Colon (tissue), 2 donors: Measurements from ENCODE around the gene YTHDF1.

Source experiments
- FAIRE-seq: peaks from 2 replicates; lab custom pipeline; 2012; peaks lifted over from hg19 to GRCh38; lab: Jason Lieb, UNC
- donor health status: control.
- donor health status: control.

Gene YTHDF1

DNA sequence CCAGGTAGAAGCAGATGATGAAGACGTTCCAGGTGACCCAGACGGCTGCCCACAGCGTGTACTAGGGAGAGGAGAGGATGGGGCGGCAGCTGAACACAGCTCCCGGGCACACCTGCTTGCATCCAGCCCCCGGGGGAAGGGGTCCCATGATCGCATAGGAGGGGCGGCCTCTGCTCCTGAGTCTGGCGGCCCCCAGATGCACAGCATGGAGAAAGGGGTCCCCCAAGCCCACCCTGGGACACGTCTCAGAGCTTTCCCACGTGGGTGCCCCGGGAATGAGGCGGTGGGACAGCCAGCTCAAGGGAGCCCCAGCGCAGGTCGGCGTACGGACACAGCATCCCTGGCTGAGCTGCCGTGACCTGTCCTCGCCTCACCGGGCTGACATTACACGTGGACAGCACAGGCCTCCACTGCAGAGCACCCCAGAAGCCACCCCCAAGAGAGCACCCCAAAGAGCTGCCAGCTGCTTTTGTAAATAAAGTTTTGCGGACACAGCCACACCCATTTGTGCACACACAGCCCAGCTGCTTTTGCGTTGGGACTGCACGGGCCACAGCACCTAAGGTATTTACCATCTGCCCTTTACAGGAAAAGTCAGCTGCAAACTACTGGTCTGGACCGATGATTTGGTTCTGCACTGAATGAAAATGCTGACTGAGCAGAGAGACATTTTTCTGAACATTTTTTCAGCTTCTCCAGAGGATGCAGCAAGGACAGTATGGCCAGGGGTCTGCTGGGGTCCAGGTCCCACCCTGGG lies 33.1 kb upstream of the YTHDF1 start:
- no peak for FAIRE-seq

DNA sequence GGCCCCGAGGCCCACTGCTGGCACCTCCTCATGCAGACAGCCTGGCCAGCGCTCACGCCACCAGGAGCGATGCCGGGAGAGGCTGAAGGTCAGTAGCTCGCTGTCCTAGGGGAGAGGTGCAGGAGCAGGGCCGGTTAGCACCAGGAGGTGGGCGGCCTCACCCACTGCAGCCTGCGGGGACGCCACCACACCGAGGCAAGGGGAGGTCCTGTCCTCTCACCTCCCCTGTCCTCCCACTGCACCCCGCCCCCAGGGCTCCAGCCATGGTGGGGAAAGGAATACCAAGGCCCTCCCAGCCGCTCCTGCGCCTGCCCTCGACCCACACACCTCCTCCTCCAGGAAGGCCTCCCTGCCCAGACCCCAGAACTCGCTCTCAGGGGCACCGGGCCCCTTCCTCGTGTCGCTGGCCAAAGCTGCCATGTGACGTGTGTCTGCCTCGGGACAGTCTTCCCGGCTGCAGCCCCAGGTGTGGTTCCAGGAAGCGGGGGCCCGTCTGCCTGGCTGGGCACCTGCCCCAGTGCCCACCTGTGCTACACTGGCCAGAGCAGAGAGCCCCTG lies 31.8 kb upstream of the YTHDF1 start:
- no peak for FAIRE-seq

DNA sequence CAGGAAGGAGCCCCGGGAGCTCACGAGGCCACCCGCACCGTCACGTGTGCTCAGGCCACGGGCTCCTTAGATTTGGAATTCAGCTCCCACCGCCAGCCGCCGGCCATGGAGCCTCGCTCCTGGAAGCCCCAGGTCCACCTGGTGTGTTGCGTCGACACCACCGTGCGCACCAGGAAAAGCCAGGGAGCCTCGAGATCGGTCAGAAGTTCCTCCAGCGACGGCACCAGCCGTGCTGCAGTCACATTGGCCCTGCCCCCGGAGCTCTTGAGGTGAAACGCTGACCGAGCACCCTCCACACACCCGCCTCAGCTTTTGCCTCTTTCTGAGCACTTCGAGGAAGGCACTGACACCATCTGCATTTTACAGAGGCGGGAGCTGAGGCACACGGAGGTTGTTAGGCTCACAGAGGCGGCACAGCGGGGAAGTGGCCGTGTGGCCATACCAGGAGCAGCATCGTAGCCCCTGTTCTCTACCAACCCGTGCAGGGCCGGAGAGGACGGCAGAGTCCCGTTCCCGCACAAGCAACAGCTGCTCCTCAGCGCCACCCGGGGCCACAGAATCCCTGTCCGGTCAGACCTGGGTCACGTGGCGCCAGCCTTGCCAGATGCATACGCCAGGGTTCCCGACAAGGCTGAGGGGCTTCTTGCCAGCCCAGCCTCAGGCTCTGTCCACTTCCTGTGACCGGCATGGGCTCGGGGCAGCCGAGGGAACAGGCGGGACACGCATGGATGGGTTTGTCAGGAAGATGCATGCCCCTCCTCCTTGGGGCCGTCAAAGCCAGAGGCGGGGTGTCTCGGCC lies 30.8 kb upstream of the YTHDF1 start:
- no peak for FAIRE-seq

DNA sequence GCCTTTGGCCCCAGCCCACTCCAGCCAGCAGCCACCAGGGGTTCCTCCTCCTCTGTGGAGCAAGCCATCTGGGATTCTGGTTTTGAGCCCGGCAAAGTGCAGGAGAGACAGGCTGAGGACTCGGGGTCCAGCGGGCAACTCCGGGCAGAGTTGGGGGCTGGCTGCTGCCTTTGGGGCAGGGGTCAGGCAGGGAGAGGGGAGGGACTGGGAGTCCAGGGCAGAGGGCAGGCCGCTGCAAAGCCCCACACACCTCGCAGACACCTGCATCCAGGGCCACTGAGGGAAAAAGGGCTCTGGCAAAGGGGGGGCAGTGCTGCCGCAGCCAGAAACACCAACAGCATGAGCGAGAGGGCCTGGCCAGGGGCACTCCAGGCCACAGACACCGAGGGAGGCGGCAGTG lies 28.5 kb upstream of the YTHDF1 start:
- FAIRE-seq: no peak

DNA sequence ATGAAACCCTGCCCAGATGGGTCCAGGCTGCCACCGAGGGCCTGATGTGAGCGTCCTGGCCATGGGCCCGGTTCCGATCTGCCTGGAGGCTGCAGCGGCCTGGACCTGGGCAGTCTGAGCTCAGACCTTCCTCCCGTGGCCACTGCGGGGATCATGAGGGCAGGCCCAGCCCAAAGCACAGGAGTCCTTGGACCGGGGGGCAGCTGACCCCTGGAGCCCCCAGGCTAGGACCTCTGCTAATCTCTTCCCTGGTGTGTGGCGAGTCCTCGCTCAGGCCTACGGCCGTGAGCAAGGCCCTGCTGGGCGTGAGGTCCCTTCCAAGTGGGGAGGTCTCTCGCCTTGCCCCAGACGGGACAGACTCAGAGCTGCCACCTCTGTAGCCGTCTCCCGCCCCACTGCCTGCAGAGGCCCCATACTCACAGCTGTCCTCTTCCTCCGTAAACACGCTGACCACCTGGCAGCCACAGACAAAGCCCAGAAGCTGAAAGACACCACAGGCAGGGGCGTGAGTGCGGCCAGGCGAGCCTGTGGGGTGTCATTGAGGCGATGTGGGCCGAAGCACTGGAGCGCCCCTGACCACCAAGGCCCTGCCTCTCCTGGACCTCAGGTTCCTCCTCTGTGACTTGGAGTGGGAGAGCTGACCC lies 27.8 kb upstream of the YTHDF1 start:
- no peak for FAIRE-seq

DNA sequence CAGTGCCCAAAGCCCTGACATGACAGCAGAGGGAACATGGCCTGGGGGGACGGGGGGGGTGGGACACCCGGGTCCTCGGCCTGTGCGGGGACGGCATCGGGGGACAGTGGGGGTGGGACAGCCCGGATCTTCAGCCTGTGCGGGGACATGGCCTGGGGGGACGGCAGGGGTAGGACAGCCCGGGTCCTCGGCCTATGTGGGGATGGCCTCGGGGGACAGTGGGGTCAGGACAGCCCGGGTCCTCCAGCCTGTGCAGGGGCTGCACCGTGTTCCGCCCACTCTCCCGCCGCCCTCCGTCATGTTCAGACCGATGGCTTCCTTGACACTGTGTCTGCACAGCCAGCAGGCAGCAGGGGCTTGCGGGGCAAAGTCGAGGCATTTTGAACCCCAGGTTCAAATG lies 26.8 kb upstream of the YTHDF1 start:
- no peak for FAIRE-seq

DNA sequence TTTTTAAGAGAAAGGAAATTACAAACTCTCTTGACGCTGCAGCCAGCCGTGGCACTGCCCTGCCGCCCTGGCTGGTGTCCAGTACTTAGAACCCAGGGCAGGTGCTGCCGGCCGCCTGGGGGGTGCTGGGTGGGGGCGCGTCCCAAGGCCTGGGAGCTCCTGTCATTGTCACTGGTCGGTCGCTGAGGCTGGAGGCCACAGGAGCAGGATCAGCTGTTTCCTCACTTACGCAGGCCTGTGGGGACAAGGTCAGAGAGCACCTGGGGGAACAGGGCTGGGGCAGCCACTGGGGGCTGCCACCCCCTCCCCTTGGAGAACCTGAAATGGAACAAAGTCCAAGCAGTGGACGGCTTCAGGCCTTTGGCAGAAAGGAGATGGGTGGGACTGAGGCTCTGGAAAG lies 25.3 kb upstream of the YTHDF1 start:
- no peak for FAIRE-seq

DNA sequence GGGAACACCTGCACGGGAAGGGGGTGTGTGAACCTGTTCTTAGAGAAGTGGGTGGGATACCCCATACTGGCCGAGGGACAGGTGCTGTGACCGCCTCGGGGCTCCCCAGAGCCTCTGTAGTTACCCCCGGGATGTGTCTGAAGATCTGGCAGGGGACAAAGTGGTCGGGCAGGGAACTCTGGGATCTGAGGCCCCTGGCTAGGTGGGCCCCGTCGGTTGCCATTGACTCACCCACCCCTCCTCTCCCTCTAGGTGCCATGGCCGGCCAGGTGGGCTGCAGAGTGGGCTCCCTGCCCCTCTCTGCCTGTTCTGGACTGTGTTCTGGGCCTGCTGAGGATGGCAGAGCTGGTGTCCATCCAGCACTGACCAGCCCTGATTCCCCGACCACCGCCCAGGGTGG lies 24.1 kb upstream of the YTHDF1 start:
- FAIRE-seq: no peak

DNA sequence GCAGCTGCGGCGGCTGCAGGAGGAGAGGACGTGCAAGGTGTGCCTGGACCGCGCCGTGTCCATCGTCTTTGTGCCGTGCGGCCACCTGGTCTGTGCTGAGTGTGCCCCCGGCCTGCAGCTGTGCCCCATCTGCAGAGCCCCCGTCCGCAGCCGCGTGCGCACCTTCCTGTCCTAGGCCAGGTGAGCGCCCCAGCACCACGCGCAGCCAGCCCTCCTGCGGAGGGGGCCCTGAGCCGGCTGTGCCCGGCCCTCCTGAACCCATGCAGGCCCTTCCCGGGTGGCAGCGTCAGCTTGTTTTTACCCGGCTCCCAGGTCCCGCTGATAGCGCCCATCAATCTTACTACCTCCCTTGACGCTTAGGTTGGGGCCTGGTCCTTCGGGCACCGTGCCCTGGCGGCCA lies 23.5 kb upstream of the YTHDF1 start:
- FAIRE-seq: no peak

DNA sequence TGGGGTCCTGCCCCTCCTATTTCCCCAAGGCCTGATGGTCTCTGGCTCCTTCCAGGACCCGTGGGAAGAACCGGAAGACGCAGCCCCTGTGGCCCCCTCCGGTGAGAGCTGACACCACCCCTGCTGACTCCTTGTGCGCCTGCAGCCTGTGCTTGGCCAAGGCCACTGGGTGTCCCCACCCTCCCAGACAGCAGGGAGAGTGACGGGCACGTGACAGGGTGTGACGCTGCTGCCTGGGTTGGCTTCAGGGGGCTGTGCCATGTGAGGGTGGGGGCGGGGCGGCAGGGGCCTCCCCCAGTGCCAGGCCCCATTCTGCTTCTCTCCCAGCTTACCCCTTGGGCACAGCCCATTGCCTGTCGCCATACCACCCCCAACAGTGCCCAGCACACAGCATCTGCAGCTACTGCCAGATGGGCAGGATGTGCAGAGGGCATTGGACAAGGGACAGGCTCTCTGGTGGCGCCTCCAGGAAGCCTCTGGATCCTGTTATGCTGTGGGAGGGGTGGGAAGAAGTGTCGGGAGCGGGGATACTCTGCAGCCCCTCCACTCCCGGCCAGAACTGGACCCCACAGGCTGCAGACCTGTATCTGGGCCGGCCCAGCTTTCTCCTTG lies 22.7 kb upstream of the YTHDF1 start:
- no peak for FAIRE-seq

DNA sequence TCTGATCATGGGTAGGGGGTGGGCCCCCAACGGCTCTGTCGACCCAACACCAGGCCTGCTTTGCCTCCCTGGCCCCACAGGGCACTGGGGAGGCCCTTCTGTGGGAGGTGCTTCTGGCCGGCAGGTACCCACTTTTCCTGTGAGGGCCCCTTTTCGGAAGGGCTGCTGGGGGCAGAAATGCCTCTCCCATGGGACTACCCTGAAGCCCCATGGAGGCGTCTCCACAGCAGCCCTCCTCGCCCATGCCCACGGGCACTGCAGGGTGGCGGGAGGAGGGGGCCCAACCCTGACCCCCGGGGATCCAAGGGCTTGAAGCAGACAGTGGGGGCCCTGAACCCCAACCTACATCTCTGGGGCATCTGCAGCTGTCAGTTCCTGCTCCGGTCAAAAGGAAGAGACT lies 22.1 kb upstream of the YTHDF1 start:
- no peak for FAIRE-seq

DNA sequence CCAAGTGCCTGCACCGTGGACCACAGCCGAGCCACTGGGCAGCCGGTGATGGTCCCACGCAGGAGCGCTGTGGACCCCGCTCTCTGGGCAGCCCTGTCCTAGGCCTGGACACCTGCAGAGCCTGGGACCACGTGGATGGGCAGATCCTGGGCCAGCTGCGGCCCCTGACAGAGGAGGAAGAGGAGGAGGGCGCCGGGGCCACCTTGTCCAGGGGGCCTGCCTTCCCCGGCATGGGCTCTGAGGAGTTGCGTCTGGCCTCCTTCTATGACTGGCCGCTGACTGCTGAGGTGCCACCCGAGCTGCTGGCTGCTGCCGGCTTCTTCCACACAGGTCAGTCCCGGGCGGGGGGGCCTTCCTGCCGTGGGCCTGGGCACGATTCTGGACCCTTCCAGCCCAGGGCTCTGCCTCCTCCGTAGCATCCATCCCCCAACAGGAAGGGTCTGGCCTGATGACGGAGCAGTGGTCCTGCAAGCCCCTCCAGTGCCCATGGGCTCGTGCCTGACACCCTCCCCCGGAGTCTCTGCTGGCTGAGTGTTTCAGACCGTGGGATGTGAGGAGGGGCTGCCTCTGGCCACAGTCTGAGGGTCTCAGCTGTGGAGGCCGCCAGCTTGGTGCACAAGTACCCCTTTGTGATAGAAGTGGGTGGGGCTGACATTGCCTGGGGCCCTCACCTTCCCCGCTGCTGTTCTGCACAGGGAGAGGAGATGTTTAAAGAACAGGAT lies 20.3 kb upstream of the YTHDF1 start:
- FAIRE-seq: no peak

DNA sequence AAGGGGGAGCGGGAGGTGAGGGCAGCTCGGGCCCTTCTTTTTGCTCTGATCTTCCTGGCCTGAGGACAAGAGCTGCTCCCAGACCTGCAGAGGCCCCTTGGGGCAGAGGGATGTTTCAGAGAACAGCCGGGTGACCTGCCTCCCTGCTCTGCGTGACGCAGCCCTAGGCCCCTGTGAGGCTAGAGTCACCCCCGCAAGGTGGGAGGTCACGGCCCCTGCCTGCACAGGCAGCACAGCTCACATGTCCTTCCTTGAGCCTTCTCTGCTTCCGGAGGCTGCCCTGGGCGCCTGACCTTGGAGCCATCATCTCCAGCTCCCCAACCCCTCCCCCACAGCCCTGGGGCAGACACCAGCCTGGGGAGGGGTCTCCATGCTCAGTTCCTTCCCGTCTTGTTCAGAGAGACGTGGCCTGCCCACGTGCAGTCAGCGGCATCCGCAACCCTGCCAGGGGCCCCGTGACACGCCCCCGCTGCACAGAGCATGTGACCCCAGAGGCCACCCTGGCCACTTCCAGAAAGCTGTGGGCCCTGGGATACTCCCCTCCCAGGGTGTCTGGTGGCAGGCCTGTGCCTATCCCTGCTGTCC lies 19.6 kb upstream of the YTHDF1 start, which contains the start of gene BIRC7:
Gene BIRC7, plus strand, starts transcription at position 507 of the 585 bp plus-strand sequence. CDS start 192 bp downstream, outside the sequence.
- no peak for FAIRE-seq

DNA sequence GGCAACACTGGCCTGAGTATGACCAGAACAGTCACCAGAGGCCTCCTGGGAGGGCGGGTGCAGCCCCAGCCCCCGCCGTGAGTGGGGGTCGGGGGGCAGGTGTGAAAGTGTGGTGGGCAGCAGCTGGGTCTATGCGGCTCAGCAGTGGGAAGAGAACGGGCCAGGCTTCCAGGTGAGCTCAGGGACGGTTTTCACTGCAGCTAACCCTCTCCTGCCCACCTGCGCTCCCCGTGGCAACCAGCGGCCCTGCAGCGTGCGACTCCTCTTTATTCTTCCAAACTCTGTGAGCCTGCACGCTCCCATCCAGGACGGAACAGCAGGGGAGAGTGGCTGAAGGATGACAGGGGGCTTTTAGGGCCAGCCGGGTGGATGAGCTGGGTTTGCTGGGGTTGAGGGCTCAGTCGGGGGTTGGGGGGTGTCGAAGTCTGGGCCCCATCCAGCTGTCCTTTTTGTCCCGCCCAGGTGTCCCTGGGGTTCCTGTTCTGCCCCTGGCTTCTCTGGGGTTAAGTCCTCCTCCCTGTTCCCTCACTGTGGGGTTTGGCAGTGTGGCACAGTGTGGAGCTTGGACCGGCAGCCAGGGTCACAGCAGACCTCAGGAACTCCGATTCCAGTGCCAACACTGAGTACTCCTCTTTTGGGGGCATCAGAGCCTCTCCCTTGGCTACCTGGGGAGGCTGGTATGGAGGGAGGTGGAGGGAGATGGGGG lies 18.9 kb upstream of the YTHDF1 start:
- no peak for FAIRE-seq

DNA sequence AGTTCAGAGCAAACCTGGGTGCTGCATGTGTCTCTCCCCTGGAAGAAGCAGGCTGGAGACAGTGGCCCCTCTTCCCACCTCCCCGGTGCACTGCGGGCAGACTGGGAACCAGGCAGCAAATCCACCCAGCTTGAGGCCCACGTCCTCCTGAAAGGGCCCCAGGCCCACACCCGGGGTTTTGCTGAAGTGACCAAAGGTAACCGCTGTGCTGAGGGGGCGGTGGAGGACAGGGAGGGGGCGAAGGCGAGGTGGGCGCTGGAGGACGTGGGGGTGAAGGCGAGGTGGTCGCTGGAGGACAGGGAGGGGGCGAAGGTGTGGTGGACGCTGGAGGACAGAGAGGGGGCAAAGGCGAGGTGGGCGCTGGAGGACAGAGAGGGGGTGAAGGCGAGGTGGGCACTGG lies 18.0 kb upstream of the YTHDF1 start:
- FAIRE-seq: no peak

DNA sequence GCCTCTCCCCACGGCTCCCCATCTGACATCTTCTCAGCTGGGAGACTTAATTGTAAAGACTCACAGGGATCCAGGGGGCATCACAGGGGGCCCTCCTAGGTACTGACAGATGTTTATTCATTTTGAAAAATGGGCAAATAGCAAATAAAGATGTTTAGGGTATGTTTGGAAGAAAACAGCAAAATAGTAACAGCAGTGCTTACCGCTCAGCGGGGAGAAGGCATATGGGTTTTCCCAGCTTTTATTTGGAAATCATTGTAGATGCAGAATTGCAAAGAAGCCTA lies 17.1 kb upstream of the YTHDF1 start:
- FAIRE-seq: no peak

DNA sequence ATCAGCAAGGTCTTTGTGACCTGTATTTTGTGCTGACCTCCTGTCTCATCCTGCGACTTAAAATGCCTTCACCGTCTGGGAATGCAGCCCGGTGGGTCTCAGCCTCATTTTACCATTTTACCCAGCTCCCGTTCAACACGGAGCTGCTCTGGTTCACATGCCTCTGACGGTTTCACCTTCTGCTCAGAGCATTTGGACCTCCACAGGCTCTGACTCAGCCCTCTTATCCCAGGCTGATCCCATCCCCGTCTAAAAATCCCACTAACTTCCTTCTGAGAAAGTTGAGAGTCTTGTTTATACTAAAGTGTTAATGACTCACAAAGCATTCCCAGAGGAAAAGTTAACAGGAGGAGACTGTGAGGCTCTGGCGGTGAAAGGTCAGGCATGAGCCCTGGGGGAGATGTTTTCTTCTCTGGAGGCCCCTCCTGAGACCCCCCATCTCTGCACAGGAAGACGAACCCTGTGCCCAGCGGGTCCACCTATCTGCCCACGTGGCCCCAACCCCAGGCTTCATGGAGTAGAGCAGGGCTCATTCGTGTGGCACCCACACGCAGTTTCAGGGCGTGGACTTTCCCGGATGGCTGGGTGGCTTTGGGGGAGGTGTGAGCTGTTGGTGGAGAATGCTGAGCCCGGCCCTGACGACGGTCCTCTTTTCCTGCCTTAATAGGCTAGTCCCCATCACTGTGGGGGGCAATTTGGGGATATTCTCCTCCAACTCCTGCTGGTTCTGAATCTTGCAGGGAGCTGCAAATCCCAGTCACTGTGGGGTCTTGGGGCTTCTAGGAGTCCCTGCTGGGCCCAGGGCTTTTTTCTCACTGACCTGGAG lies 16.5 kb upstream of the YTHDF1 start:
- FAIRE-seq: no peak

DNA sequence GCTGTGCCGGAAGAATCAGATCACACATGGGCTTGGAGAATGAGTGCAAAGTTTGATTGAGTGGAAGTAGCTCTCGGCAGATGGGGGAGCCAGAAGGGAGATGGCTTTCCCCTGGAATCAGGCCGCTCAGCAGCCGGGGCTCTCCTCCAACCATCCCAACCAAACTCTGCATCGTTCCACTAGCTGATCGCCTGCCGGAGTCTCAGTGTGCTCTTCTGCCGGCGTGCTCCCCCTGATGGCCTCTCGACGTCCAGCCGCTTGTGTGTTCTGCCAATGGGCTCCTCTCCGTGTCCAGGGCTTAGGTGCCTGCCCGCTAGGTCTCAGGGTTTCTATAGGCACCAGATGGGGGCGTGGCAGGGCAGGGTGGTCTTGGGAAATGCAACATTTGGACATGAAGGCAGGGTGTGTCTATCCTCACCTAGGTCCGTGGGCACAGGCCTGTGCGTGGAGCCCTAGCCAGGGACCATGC lies 14.9 kb upstream of the YTHDF1 start:
- FAIRE-seq: no peak

DNA sequence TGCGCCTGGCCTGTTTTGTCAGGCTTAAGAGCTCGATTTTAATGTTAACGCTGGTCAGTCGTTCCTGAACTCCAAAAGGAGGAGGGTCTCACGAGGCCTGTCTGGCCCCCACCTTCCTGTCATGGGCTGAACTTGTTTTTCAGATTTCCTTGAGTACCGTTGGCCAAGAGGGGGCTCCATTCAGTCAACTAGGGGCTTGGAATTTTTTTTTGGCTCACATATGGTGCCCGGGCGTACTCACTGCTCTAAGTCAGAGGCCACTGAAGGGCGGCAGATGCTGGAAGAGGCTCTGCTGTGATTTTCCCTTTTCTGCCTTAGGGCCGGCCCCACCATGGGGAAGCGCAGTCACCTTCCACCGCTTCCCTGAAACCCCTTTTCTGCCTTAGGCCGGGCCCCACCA lies 12.9 kb upstream of the YTHDF1 start:
- FAIRE-seq: no peak

DNA sequence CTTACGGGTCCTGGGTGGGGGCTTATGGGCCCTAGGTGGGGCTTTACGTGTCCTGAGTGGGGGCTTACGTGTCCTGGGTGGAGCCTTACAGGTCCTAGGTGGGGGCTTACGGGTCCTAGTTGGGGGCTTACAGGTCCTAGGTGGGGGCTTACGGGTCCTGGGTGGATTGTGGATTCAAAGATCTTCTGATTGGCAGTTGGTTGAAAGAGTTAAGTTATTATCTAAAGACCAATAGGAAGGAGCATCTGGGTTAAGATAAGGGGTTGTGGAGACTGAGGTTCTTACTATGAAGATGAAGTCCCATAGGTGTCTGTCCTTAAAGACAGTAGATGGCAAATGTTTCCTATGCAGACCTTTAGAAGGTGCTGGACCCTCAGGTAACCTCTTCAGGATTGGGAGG lies 11.3 kb upstream of the YTHDF1 start:
- no peak for FAIRE-seq
